ENCODE results near the gene SLC10A3. TPM values are rescaled to one million over a fixed set of nuclear protein-coding genes. Genes with fewer than 3 reads are reported as not detected.
"Not testable (repeated sequence)": the region's sequence is repeated elsewhere in the genome, so short reads cannot be mapped to it uniquely, and the experiment has no call there.

The SLC10A3 gene
- total and polyA plus RNA-seq, 4 donors: 16.8 to 38.8 (median 26.0) TPM

DNA sequence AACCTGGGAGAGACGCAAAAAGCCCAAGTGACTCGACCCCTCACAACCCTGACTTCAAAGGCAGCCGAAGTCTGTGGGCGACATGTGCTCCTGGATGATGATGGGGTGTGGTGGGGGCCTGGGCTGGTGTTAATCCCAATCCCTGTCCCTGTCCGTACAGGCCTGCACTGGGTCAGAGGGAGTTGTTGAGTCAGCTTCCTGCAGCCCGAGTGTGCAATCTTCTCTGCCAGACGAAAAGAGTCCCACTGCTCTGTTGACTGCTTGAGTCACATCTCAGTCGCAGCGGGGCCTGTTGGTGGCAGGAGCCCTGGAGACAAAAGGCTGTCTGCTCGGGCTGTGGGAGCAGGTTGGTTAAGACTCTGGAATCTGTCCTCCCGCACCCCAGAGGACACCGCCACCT, 15.3 kb upstream of the SLC10A3 start:
- no peak overlapping the region for H3K27ac ChIP-seq (ENCODE audit: low read depth in 1 of 2, low read length in 2 of 2)
- ATAC-seq (ENCODE audit: low FRiP score): no peak
- 71 to 78% methylated on average over 12 of the region's 12 CpGs for WGBS, 2 donors
- DNase-seq: no peak
- H3K4me3 ChIP-seq (ENCODE audit: low read length in 2 of 2): no peak overlapping the region
- peaks cover 0 to 4% of the 10 kb centered on the region in 2 donors for H3K36me3 ChIP-seq (ENCODE audit: control insufficient read depth in 1 of 2, insufficient read depth in 2 of 2, low read length in 1 of 2)
- intact Hi-C loops (cut with DNase I): no loop called here
- H3K4me1 ChIP-seq (ENCODE audit: control insufficient read depth in 1 of 2, insufficient read depth in 2 of 2, low read length in 2 of 2): no peaks in the 10 kb centered on the region
- no peaks in the 10 kb centered on the region for H3K27me3 ChIP-seq (ENCODE audit: control insufficient read depth in 1 of 2, insufficient read depth in 2 of 2, low read length in 1 of 2)
- no peaks in the 10 kb centered on the region for H3K9me3 ChIP-seq (ENCODE audit: control insufficient read depth, low read length)

DNA sequence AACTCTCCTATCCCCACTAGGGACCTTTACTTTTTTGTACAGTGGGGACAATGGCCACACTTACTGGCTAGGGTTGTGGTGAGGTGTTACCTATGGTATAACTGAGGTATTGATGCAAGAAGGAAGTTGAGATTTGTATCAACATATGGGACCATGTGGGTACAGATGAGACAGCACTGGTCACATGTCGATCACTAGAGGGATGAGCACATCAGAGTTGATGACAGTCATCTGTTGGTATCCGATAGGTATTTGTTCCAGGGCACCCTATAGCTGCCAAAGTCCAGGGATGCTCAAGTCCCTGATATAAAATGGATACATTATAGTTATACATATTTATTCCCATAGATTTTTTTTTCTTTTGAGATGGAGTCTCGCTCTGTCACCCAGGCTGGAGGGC, 12.6 kb upstream of the SLC10A3 start:
- Histone ChIP-seq H3K27me3 (ENCODE audit: control insufficient read depth in 1 of 2, insufficient read depth in 2 of 2, low read length in 1 of 2) (no peaks in the 10 kb centered on the region), H3K4me1 (ENCODE audit: control insufficient read depth in 1 of 2, insufficient read depth in 2 of 2, low read length in 2 of 2) (no peaks in the 10 kb centered on the region), H3K27ac (ENCODE audit: low read depth in 1 of 2, low read length in 2 of 2) (no peak overlapping the region), H3K36me3 (ENCODE audit: control insufficient read depth in 1 of 2, insufficient read depth in 2 of 2, low read length in 1 of 2) (peaks cover 0 to 4% of the 10 kb centered on the region in 2 donors), H3K9me3 (ENCODE audit: control insufficient read depth, low read length) (no peaks in the 10 kb centered on the region), H3K4me3 (ENCODE audit: low read length in 2 of 2) (no peak overlapping the region)
- intact Hi-C loops (cut with DNase I): no loop called here
- DNase-seq (no peak), ATAC-seq (ENCODE audit: low FRiP score) (no peak)
- WGBS, 2 donors: 91 to 96% methylated on average over 3 of the region's 3 CpGs

DNA sequence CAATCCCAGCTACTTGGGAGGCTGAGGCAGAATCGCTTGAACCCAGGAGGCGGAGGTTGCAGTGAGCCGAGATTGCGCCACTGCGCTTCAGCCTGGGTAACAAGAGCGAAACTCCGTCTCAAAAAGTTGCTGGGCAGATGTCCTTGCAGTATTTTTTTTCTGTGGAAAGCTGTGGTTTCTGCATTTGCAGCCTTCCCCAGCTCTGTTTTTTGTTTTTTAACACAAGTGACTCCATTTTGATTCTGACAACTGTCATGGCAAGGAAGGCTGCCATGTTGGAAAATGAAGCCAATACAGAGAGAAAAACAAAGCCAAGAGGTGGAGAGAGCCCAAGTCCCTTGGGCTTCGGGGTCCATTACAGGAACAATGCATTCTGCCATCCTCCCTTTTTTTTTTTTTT, 11.7 kb upstream of the SLC10A3 start:
- H3K27me3 ChIP-seq (ENCODE audit: control insufficient read depth in 1 of 2, insufficient read depth in 2 of 2, low read length in 1 of 2): no peaks in the 10 kb centered on the region
- H3K27ac ChIP-seq (ENCODE audit: low read depth in 1 of 2, low read length in 2 of 2): no peak overlapping the region
- ATAC-seq (ENCODE audit: low FRiP score) (no peak), DNase-seq (no peak)
- H3K4me1 ChIP-seq (ENCODE audit: control insufficient read depth in 1 of 2, insufficient read depth in 2 of 2, low read length in 2 of 2): no peaks in the 10 kb centered on the region
- H3K4me3 ChIP-seq (ENCODE audit: low read length in 2 of 2): no peak overlapping the region
- H3K36me3 ChIP-seq (ENCODE audit: control insufficient read depth in 1 of 2, insufficient read depth in 2 of 2, low read length in 1 of 2): no peaks in the 10 kb centered on the region
- intact Hi-C loops (cut with DNase I): no loop called here
- H3K9me3 ChIP-seq (ENCODE audit: control insufficient read depth, low read length): no peaks in the 10 kb centered on the region
- 85 to 91% methylated on average over 8 of the region's 8 CpGs for WGBS, 2 donors

DNA sequence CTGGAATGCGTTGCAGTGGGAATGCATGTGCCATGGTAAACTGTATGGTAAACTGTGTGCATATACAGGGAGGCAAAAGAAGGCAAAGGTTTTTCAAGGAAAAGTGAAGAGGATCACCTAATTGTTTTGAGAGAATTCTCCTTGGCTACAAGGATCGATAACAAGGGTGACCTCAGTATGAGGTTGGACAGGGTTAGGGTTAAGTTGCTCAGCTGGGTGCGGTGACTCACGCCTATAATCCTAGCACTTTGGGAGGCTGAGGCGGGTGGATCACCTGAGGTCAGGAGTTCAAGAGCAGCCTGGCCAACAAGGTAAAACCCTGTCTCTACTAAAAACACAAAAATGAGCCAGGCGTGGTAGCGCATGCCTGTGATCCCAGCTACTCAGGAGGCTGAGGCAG, 11.0 kb upstream of the SLC10A3 start:
- H3K4me3 ChIP-seq (ENCODE audit: low read length in 2 of 2); H3K36me3 ChIP-seq (ENCODE audit: control insufficient read depth in 1 of 2, insufficient read depth in 2 of 2, low read length in 1 of 2); ATAC-seq (ENCODE audit: low FRiP score); H3K27me3 ChIP-seq (ENCODE audit: control insufficient read depth in 1 of 2, insufficient read depth in 2 of 2, low read length in 1 of 2); H3K9me3 ChIP-seq (ENCODE audit: control insufficient read depth, low read length); DNase-seq; H3K4me1 ChIP-seq (ENCODE audit: control insufficient read depth in 1 of 2, insufficient read depth in 2 of 2, low read length in 2 of 2); intact Hi-C loops (cut with DNase I); H3K27ac ChIP-seq (ENCODE audit: low read depth in 1 of 2, low read length in 2 of 2): not testable (repeated sequence)
- WGBS, 2 donors: 83 to 91% methylated on average over 7 of the region's 7 CpGs

DNA sequence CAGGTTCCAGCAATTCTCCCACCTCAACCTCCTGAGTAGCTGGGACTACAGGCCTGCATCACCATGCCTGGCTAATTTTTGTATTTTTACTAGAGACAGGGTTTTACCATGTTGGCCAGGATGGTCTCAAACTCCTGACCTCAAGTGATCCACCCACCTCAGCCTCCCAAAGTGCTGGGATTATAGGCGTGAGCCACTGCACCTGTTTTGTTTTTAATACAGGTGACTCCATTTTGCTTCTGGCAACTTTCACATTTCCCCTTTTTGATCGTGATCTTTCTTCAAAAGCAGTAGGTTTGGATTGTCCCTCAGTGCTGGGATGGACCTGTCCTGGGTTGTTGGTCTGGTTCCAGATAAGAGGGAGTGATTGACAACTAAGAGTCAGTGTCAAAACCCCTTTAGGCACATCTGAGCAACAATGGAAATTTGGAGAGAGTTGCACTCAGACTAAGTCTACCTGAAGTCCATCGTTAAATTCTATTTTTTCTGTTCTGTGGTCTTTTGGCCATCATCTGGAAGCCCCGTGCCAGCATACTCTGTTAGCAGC, 6.2 kb upstream of the SLC10A3 start:
- H3K4me3 ChIP-seq (ENCODE audit: low read length in 2 of 2); H3K36me3 ChIP-seq (ENCODE audit: control insufficient read depth in 1 of 2, insufficient read depth in 2 of 2, low read length in 1 of 2); H3K4me1 ChIP-seq (ENCODE audit: control insufficient read depth in 1 of 2, insufficient read depth in 2 of 2, low read length in 2 of 2); H3K27me3 ChIP-seq (ENCODE audit: control insufficient read depth in 1 of 2, insufficient read depth in 2 of 2, low read length in 1 of 2); DNase-seq; H3K27ac ChIP-seq (ENCODE audit: low read depth in 1 of 2, low read length in 2 of 2); intact Hi-C loops (cut with DNase I); H3K9me3 ChIP-seq (ENCODE audit: control insufficient read depth, low read length); ATAC-seq (ENCODE audit: low FRiP score): not testable (repeated sequence)
- WGBS, 2 donors: 82 to 86% methylated on average over 4 of the region's 4 CpGs

DNA sequence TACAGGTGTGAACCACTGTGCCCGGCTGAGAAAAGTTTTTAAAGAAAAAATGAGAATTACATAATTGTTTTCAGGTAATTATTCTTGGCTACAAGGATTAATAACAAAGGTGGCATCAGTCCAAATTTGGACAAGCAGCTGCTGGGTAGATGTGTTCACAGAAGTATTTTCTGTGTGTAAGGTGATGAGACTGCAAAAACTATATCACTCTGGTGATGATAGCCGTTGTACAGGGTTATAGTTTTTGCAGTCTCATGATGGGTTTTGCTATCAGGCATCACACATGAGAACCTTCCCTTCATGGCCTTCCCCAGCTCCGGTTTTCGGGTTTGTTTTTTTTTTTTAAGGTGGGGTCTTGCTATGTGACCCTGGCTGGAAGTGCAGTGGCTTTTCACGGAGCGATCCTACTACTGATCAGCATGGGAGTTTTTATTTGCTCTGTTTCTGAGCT, 5.1 kb upstream of the SLC10A3 start:
- WGBS, 2 donors: 76 to 77% methylated on average over 6 of the region's 6 CpGs
- Histone ChIP-seq H3K27ac (ENCODE audit: low read depth in 1 of 2, low read length in 2 of 2) (no peak overlapping the region), H3K4me3 (ENCODE audit: low read length in 2 of 2) (no peak overlapping the region), H3K4me1 (ENCODE audit: control insufficient read depth in 1 of 2, insufficient read depth in 2 of 2, low read length in 2 of 2) (no peaks in the 10 kb centered on the region), H3K36me3 (ENCODE audit: control insufficient read depth in 1 of 2, insufficient read depth in 2 of 2, low read length in 1 of 2) (no peaks in the 10 kb centered on the region), H3K27me3 (ENCODE audit: control insufficient read depth in 1 of 2, insufficient read depth in 2 of 2, low read length in 1 of 2) (no peaks in the 10 kb centered on the region), H3K9me3 (ENCODE audit: control insufficient read depth, low read length) (no peaks in the 10 kb centered on the region)
- DNase-seq: no peak
- intact Hi-C loops (cut with DNase I): no loop called here
- ATAC-seq (ENCODE audit: low FRiP score): no peak

DNA sequence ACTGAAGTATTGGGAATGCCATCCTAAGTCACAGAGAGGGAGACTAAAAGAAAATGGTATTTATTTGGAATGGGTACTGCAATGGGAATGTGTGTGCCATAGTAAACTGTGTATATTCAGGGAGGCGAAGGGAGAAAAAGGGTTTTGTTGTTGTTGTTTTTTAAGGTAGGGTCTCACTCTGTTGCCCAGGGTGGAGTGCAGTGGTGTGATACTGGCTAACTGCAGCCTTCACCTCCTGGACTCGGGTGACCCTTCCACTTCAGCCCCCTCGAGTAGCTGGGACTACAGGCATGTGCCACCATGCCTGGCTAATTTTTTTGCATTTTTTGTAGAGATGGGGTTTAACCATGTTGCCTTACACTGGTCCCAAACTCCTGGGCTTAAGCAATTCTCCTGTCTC, 4.3 kb upstream of the SLC10A3 start:
- intact Hi-C loops (cut with DNase I): no loop called here
- DNase-seq (no peak), ATAC-seq (ENCODE audit: low FRiP score) (no peak)
- Histone ChIP-seq H3K4me1 (ENCODE audit: control insufficient read depth in 1 of 2, insufficient read depth in 2 of 2, low read length in 2 of 2) (no peaks in the 10 kb centered on the region), H3K27ac (ENCODE audit: low read depth in 1 of 2, low read length in 2 of 2) (no peak overlapping the region), H3K36me3 (ENCODE audit: control insufficient read depth in 1 of 2, insufficient read depth in 2 of 2, low read length in 1 of 2) (no peaks in the 10 kb centered on the region), H3K27me3 (ENCODE audit: control insufficient read depth in 1 of 2, insufficient read depth in 2 of 2, low read length in 1 of 2) (peaks cover 0 to 1% of the 10 kb centered on the region in 2 donors), H3K9me3 (ENCODE audit: control insufficient read depth, low read length) (no peaks in the 10 kb centered on the region), H3K4me3 (ENCODE audit: low read length in 2 of 2) (no peak overlapping the region)
- 69 to 75% methylated on average over 3 of the region's 3 CpGs for WGBS, 2 donors

DNA sequence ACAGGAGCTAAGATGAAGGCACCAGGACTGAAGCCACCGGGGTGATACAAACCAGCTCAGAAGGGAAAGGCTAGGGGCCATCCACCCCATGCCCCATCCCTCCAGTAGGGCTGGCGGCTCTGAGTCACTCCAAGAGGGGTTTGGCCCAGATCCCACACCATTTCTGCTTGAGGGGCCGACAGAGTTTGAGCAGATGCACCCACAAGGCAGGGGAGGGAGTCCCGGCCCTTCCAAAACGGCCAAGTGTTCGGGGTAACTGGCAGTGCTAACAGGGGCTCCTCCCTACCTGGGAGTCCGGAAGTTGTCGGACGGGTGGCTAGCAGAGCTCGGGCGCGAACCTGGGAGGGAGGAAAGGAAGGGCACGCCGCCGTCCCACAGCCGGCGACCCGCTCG, 412 bp downstream of the SLC10A3 start:
- Histone ChIP-seq H3K9me3 (ENCODE audit: control insufficient read depth, low read length) (no peaks in the 10 kb centered on the region), H3K27me3 (ENCODE audit: control insufficient read depth in 1 of 2, insufficient read depth in 2 of 2, low read length in 1 of 2) (peaks cover 0 to 1% of the 10 kb centered on the region in 2 donors), H3K36me3 (ENCODE audit: control insufficient read depth in 1 of 2, insufficient read depth in 2 of 2, low read length in 1 of 2) (no peaks in the 10 kb centered on the region), H3K4me3 (ENCODE audit: low read length in 2 of 2) (peak overlapping the region; percentile 21 to 61), H3K4me1 (ENCODE audit: control insufficient read depth in 1 of 2, insufficient read depth in 2 of 2, low read length in 2 of 2) (no peaks in the 10 kb centered on the region), H3K27ac (ENCODE audit: low read depth in 1 of 2, low read length in 2 of 2) (peak overlapping the region; percentile 51 to 82)
- peak in 1 of 2 donors; percentile 62 for DNase-seq
- intact Hi-C loops (cut with DNase I): loop anchor here in 1 of 2 donors (1.0 kb wide), 1 partner anchor 26 kb away; the partner anchor contains the start of gene FAM3A
- ATAC-seq (ENCODE audit: low FRiP score): peak; percentile 3
- WGBS, 2 donors: 0 to 21% methylated on average over 18 to 19 of the region's 19 CpGs

DNA sequence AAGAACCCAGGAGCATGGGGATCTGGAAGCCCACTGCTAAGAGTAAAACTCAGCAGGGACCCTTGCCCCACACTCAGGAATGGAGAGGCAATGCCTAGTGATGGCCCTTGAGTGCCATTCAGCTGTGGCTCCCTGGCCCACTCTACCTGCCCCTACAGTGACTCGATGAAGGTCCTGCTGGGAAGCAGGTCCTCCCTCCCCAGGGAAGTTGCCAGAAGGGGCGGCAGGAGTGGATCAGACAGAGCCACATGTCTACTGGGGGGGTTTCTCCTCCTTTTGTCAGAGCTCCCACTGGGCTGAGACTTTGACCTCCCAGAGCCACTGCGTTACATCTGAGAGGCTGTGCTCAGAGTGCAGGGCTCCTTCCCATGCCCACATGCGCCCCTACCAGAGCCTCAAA, 1.2 kb downstream of the SLC10A3 start:
- DNase-seq: no peak
- Histone ChIP-seq H3K27me3 (ENCODE audit: control insufficient read depth in 1 of 2, insufficient read depth in 2 of 2, low read length in 1 of 2) (peaks cover 0 to 1% of the 10 kb centered on the region in 2 donors), H3K36me3 (ENCODE audit: control insufficient read depth in 1 of 2, insufficient read depth in 2 of 2, low read length in 1 of 2) (no peaks in the 10 kb centered on the region), H3K4me1 (ENCODE audit: control insufficient read depth in 1 of 2, insufficient read depth in 2 of 2, low read length in 2 of 2) (no peaks in the 10 kb centered on the region), H3K9me3 (ENCODE audit: control insufficient read depth, low read length) (no peaks in the 10 kb centered on the region), H3K4me3 (ENCODE audit: low read length in 2 of 2) (no peak overlapping the region), H3K27ac (ENCODE audit: low read depth in 1 of 2, low read length in 2 of 2) (peak overlapping the region in 1 of 2 donors; percentile 14)
- no peak for ATAC-seq (ENCODE audit: low FRiP score)
- intact Hi-C loops (cut with DNase I): no loop called here
- WGBS, 2 donors: 46 to 59% methylated on average over 4 of the region's 4 CpGs

All from aorta (tissue), 5 donors.